ENCODE measurements around the gene DNASE1L2. TPM values are rescaled to one million over a fixed set of nuclear protein-coding genes. Genes with fewer than 3 reads are reported as not detected.

Gene DNASE1L2
- total and polyA plus RNA-seq, 4 experiments from 2014 or later = 3.9 to 4.8 TPM; not detected in 2

DNA sequence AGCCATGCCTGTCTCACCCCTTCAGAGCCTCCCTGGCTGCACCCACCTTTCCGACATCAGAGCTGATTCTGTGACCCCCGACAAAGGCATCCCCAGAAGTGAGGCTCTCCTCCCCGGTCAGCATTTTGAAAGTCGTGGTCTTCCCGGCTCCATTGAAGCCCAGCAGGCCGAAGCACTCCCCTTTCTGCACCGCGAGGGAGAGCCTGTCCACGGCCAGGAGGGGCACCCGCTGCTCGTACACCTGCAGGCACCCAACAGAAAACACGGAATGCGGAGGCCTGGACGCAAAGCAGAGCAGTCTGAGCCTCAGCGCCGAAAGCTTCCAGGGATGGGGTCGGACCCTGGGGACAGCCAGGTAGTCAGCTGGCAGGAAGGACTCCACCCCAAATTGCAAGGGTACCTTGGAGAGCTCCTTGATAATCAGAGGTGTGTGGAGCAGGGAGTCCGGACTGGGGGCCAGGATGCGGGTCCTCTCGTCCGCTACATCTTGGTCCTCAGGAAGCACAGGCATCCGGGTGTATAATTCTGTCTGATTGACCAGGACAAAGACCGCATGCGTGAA lies 44.8 kb downstream of the DNASE1L2 start:
- POLR2A ChIA-PET (ENCODE audit: partially characterized antibody) = interaction anchor here (1.6 kb wide), 1 partner anchor 13 kb away, joined by 5 read pairs; the partner anchor contains the start of gene RNPS1
- no peak overlapping the region for H3K27ac Mint-ChIP-seq

DNA sequence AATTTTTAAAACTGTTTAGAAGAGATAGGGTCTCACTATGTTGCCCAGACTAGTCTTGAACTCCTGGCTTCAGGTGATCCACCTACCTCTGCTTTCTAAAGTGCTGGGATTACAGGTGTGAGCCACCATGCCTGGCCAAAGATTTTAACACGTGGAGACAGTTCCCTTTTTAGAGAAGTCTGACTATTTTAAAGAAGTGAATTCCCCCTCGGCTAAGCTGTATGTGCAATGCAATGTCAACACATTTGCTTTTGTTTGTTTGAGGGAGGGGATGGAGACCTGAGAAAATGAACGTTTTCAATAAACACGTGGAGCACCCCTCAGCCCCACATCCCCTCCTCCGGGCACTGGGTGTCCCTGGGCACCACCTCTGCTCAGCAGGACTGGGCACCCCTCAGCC lies 46.0 kb downstream of the DNASE1L2 start:
- Mint-ChIP-seq H3K4me1 (no peaks in the 10 kb centered on the region), H3K4me3 (no peak overlapping the region), H3K9me3 (no peaks in the 10 kb centered on the region), H3K27ac (no peak overlapping the region), H3K27me3 (no peaks in the 10 kb centered on the region), H3K36me3 (peaks cover 4 to 6% of the 10 kb centered on the region in 2 donors)
- CTCF ChIA-PET (ENCODE audit: partially characterized antibody) = no interaction called here
- no peaks in the 10 kb centered on the region for H3K36me3 ChIP-seq (ENCODE audit: insufficient read depth, low read length)
- intact Hi-C loops (cut with micrococcal nuclease) = no loop called here
- no peaks in the 10 kb centered on the region for H3K27me3 ChIP-seq (ENCODE audit: insufficient read depth, low read length)
- no peak for DNase-seq
- POLR2A ChIA-PET (ENCODE audit: partially characterized antibody) = interaction anchor here (0.7 to 1.6 kb wide), 2 partner anchors 14 to 405 kb away, joined by 3 to 5 read pairs; partner anchors contain the start of gene RNPS1
- no peak overlapping the region for H3K27ac ChIP-seq (ENCODE audit: low read depth, low read length)
- no peaks in the 10 kb centered on the region for H3K4me1 ChIP-seq (ENCODE audit: insufficient read depth, low read length)
- no peaks in the 10 kb centered on the region for H3K9me3 ChIP-seq (ENCODE audit: control insufficient read depth in 1 of 2, low read length in 2 of 2)
- no peak overlapping the region for H3K4me3 ChIP-seq (ENCODE audit: low read length in 2 of 2)

More for the DNA sequence above, 44.8 kb downstream of the DNASE1L2 start:
- Histone ChIP-seq H3K4me1 (ENCODE audit: insufficient read depth, low read length) (no peaks in the 10 kb centered on the region), H3K9me3 (ENCODE audit: control insufficient read depth in 1 of 2, low read length in 2 of 2) (no peaks in the 10 kb centered on the region), H3K4me3 (ENCODE audit: low read length in 2 of 2) (no peak overlapping the region), H3K27me3 (ENCODE audit: insufficient read depth, low read length) (no peaks in the 10 kb centered on the region), H3K36me3 (ENCODE audit: insufficient read depth, low read length) (no peaks in the 10 kb centered on the region), H3K27ac (ENCODE audit: low read depth, low read length) (no peak overlapping the region)
- Mint-ChIP-seq H3K4me1 (no peaks in the 10 kb centered on the region), H3K36me3 (peaks cover 4 to 6% of the 10 kb centered on the region in 2 donors), H3K9me3 (no peaks in the 10 kb centered on the region), H3K4me3 (no peak overlapping the region), H3K27me3 (no peaks in the 10 kb centered on the region)
- no peak for DNase-seq
- CTCF ChIA-PET (ENCODE audit: partially characterized antibody) = no interaction called here
- intact Hi-C loops (cut with micrococcal nuclease) = no loop called here

DNA sequence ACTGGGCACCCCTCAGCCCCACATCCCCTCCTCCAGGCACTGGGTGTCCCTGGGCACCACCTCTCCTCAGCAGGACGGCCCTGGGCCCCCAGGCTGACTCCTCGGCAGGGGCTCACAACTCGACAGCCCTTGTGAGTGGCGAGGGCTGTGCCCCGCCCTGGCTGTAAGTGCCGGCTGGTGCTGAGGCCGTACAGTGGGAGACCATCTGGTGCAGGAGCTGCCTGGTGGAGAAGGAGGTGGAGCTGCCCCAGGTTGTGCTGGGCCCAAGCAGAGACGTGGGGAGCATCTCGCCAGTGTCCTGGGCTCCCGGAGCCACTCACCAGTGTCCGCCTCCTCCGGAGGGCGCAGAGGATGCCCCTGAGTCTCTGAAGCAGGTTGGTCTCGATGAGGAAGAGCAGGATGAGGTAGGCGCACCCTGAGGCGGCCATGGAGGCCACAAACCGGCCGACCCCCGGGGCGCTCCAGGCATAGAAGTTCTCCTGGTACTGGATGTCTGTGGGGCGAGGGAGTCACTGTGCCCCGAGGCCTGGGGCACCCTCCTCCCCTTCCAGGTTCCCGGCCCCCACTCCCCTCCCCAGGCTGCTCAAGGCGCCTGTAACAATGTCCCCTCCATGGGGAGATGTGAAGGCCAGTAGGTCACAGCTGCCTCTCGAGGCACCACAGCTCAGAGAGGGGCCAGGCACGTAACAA lies 46.8 kb downstream of the DNASE1L2 start:
- CTCF ChIA-PET (ENCODE audit: partially characterized antibody) = no interaction called here
- H3K27ac Mint-ChIP-seq = no peak overlapping the region

GRCh38 chr16:2284001-2284770 lies 47.9 kb downstream of the DNASE1L2 start:
- H3K4me3 Mint-ChIP-seq = no peak overlapping the region
- CTCF ChIA-PET (ENCODE audit: partially characterized antibody) = no interaction called here
- no peak overlapping the region for H3K27ac ChIP-seq (ENCODE audit: low read depth, low read length)
- no peaks in the 10 kb centered on the region for H3K36me3 ChIP-seq (ENCODE audit: insufficient read depth, low read length)
- POLR2A ChIA-PET (ENCODE audit: partially characterized antibody) = no interaction called here
- no peaks in the 10 kb centered on the region for H3K9me3 Mint-ChIP-seq
- intact Hi-C loops (cut with micrococcal nuclease) = no loop called here
- peaks cover 4 to 6% of the 10 kb centered on the region in 2 donors for H3K36me3 Mint-ChIP-seq
- H3K4me3 ChIP-seq (ENCODE audit: low read length in 2 of 2) = no peak overlapping the region
- no peak for DNase-seq
- H3K4me1 Mint-ChIP-seq = no peaks in the 10 kb centered on the region
- no peak overlapping the region for H3K27ac Mint-ChIP-seq
- no peaks in the 10 kb centered on the region for H3K4me1 ChIP-seq (ENCODE audit: insufficient read depth, low read length)
- H3K9me3 ChIP-seq (ENCODE audit: control insufficient read depth in 1 of 2, low read length in 2 of 2) = no peaks in the 10 kb centered on the region
- no peaks in the 10 kb centered on the region for H3K27me3 ChIP-seq (ENCODE audit: insufficient read depth, low read length)
- no peaks in the 10 kb centered on the region for H3K27me3 Mint-ChIP-seq

More for the DNA sequence above, 46.8 kb downstream of the DNASE1L2 start:
- Mint-ChIP-seq H3K27me3 (no peaks in the 10 kb centered on the region), H3K9me3 (no peaks in the 10 kb centered on the region), H3K4me3 (no peak overlapping the region), H3K36me3 (peaks cover 4 to 6% of the 10 kb centered on the region in 2 donors), H3K4me1 (no peaks in the 10 kb centered on the region)
- Histone ChIP-seq H3K4me3 (ENCODE audit: low read length in 2 of 2) (no peak overlapping the region), H3K4me1 (ENCODE audit: insufficient read depth, low read length) (no peaks in the 10 kb centered on the region), H3K27me3 (ENCODE audit: insufficient read depth, low read length) (no peaks in the 10 kb centered on the region), H3K36me3 (ENCODE audit: insufficient read depth, low read length) (no peaks in the 10 kb centered on the region), H3K9me3 (ENCODE audit: control insufficient read depth in 1 of 2, low read length in 2 of 2) (no peaks in the 10 kb centered on the region), H3K27ac (ENCODE audit: low read depth, low read length) (no peak overlapping the region)
- POLR2A ChIA-PET (ENCODE audit: partially characterized antibody) = no interaction called here
- no peak for DNase-seq
- intact Hi-C loops (cut with micrococcal nuclease) = no loop called here

DNA sequence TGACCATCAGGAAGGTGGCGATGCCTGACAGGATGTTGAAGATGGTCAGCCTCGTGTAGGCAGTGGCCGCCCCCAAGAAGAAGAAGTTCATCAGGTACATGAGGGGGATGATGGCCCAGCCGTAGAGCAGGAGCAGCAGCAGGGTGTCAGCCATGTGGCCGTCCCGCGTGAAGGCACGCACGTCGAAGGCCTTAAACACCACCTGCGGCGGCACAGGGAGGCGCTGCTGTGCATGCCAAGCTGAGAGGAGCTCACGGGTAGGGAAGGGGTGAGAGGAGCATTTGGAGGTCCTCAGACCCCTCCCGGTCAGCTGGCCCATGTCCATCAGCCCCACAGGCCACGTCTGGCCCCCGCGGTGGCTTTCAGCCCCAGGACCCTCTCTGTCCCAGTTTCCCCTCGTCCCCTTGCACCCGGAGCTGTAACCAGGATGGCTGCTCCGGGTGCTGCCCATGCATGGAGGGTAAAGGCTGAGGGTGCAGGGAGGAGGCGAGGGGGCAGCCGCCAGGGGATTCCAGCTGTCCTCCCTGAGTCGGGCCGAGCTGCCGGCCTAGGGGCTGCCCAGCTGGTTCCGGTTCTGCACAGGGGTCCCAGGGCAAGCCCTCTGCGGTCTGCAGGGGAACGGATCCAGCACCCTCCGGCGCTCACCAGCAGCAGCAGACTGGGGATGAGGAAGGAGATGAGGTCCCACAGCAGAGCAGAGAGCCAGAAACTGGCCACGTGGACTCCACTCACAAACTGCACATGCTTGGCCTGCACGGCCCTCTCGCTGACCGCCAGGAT lies 48.7 kb downstream of the DNASE1L2 start:
- intact Hi-C loops (cut with micrococcal nuclease) = no loop called here

GRCh38 chr16:2285731-2286191 lies 49.5 kb downstream of the DNASE1L2 start:
- CTCF ChIA-PET (ENCODE audit: partially characterized antibody) = no interaction called here
- intact Hi-C loops (cut with micrococcal nuclease) = no loop called here
- Histone ChIP-seq H3K27ac (ENCODE audit: low read depth, low read length) (no peak overlapping the region), H3K9me3 (ENCODE audit: control insufficient read depth in 1 of 2, low read length in 2 of 2) (no peaks in the 10 kb centered on the region), H3K36me3 (ENCODE audit: insufficient read depth, low read length) (no peaks in the 10 kb centered on the region), H3K4me3 (ENCODE audit: low read length in 2 of 2) (no peak overlapping the region), H3K4me1 (ENCODE audit: insufficient read depth, low read length) (no peaks in the 10 kb centered on the region), H3K27me3 (ENCODE audit: insufficient read depth, low read length) (no peaks in the 10 kb centered on the region)
- H3K27ac Mint-ChIP-seq = no peak overlapping the region
- H3K4me1 Mint-ChIP-seq = no peaks in the 10 kb centered on the region
- peaks cover 7 to 14% of the 10 kb centered on the region in 2 donors for H3K36me3 Mint-ChIP-seq
- no peak overlapping the region for H3K4me3 Mint-ChIP-seq
- DNase-seq = no peak
- H3K9me3 Mint-ChIP-seq = no peaks in the 10 kb centered on the region
- H3K27me3 Mint-ChIP-seq = no peaks in the 10 kb centered on the region
- POLR2A ChIA-PET (ENCODE audit: partially characterized antibody) = no interaction called here

More for the DNA sequence above, 48.7 kb downstream of the DNASE1L2 start:
- no peak overlapping the region for H3K27ac ChIP-seq (ENCODE audit: low read depth, low read length)
- H3K36me3 Mint-ChIP-seq = peaks cover 3 to 6% of the 10 kb centered on the region in 2 donors
- H3K4me1 ChIP-seq (ENCODE audit: insufficient read depth, low read length) = no peaks in the 10 kb centered on the region
- POLR2A ChIA-PET (ENCODE audit: partially characterized antibody) = no interaction called here
- no peaks in the 10 kb centered on the region for H3K9me3 Mint-ChIP-seq
- no peak for DNase-seq
- no peak overlapping the region for H3K27ac Mint-ChIP-seq
- no peaks in the 10 kb centered on the region for H3K36me3 ChIP-seq (ENCODE audit: insufficient read depth, low read length)
- H3K9me3 ChIP-seq (ENCODE audit: control insufficient read depth in 1 of 2, low read length in 2 of 2) = no peaks in the 10 kb centered on the region
- H3K4me3 Mint-ChIP-seq = no peak overlapping the region
- no peaks in the 10 kb centered on the region for H3K4me1 Mint-ChIP-seq
- H3K27me3 ChIP-seq (ENCODE audit: insufficient read depth, low read length) = no peaks in the 10 kb centered on the region
- CTCF ChIA-PET (ENCODE audit: partially characterized antibody) = no interaction called here
- H3K4me3 ChIP-seq (ENCODE audit: low read length in 2 of 2) = no peak overlapping the region
- no peaks in the 10 kb centered on the region for H3K27me3 Mint-ChIP-seq

- Histone ChIP-seq H3K27me3 (ENCODE audit: insufficient read depth, low read length) (no peaks in the 10 kb centered on the region), H3K4me1 (ENCODE audit: insufficient read depth, low read length) (no peaks in the 10 kb centered on the region), H3K9me3 (ENCODE audit: control insufficient read depth in 1 of 2, low read length in 2 of 2) (no peaks in the 10 kb centered on the region), H3K36me3 (ENCODE audit: insufficient read depth, low read length) (no peaks in the 10 kb centered on the region), H3K27ac (ENCODE audit: low read depth, low read length) (no peak overlapping the region), H3K4me3 (ENCODE audit: low read length in 2 of 2) (no peak overlapping the region)
- Mint-ChIP-seq H3K36me3 (peaks cover 7 to 14% of the 10 kb centered on the region in 2 donors), H3K27me3 (no peaks in the 10 kb centered on the region), H3K4me3 (no peak overlapping the region), H3K27ac (peak overlapping the region in 1 of 7 donors; percentile 43), H3K9me3 (no peaks in the 10 kb centered on the region), H3K4me1 (no peaks in the 10 kb centered on the region)
- intact Hi-C loops (cut with micrococcal nuclease) = no loop called here
- DNase-seq = no peak
- CTCF ChIA-PET (ENCODE audit: partially characterized antibody) = no interaction called here
- POLR2A ChIA-PET (ENCODE audit: partially characterized antibody) = no interaction called here
Observed at GRCh38 chr16:2286550-2286949, 50.3 kb downstream of the DNASE1L2 start.

Measured in CD4-positive, alpha-beta memory T cell (primary cell).